Muscle of back (tissue), 11 donors: ENCODE measurements around the gene SLC38A4. TPM values are rescaled to one million over a fixed set of nuclear protein-coding genes. Genes with fewer than 3 reads are reported as not detected.

Experiments
- DNase-seq, 3 donors: peaks; one replicate each; pipeline versions ENCODE4 v3.0.0 to v3.0.0-alpha.2; 2013
- polyA plus RNA-seq, 10 donors: library from polyadenylated mRNA; unstranded; fragments of 120-200 nt; gene quantifications; one replicate each; pipeline ENCODE4 v1.2.1, GENCODE V29; 2013; ENCODE audit not compliant: insufficient read length in 10 of 10

The SLC38A4 gene
- polyA plus RNA-seq, 10 donors = 4.8 to 11.2 (median 6.7) TPM

DNA sequence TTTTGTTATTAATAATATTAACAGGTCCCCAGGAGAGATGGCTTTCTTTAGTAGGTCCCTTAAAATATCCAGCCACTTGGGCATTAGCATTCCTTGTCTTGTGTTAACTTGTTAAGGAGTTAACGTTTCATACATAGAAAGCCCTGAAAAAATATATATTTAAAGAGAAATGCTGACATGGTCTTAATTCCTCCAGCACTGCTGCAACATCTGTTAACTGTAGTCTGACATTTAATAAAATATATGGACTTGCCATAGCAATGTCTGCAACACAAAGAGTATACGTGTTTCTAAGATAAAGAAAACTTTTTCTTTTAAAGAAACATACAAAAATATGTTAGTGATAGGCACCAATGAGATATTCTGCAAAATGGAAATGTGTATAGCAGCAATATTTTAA, 10.0 kb downstream of the SLC38A4 start:
- DNase-seq = peak in 1 of 3 donors; percentile 32

GRCh38 chr12:46814143-46814542, 11.7 kb downstream of the SLC38A4 start:
- no peak for DNase-seq

DNA sequence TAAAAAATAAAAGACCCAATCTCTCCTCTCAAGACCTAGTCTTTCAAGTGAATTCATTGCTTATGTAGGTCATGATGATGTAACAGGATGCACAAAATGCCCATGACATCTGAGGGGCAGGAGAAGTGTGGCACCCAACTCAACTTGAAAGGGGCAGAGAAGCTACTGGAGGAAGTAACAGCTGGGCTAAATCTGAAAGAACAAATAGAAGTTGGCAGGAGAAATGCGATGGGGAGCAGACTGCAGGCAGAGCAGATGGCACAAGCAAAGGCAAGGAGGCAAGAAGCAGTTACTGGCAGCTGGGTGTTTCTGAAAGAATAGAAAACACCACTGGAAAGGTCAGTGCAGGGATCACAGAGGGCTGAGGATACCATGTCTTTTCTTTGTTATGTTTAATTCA, 14.6 kb downstream of the SLC38A4 start:
- no peak for DNase-seq

GRCh38 chr12:46808955-46809697, 16.7 kb downstream of the SLC38A4 start:
- no peak for DNase-seq

- no peak for DNase-seq
These were observed 17.5 kb downstream of the SLC38A4 start for GRCh38 chr12:46808317-46808716.

DNA sequence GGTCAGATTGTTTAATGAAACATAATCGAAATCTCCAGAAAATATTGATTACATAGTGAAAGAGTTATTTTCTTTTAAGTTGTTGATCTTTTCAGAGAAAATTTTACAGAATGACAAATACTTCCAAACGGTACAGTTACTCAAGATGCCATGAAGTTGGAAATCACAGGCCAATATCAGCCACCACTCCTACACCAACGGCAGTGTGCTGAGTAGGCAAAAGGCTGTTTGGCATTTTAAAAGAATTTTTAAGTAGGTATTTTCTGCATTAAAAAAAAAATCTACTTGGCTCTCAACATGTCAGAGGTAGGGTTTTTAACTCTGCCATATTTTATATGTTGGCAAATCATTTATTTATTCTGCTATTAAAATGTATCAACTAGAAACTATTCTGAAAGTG, 21.7 kb downstream of the SLC38A4 start:
- no peak for DNase-seq

DNA sequence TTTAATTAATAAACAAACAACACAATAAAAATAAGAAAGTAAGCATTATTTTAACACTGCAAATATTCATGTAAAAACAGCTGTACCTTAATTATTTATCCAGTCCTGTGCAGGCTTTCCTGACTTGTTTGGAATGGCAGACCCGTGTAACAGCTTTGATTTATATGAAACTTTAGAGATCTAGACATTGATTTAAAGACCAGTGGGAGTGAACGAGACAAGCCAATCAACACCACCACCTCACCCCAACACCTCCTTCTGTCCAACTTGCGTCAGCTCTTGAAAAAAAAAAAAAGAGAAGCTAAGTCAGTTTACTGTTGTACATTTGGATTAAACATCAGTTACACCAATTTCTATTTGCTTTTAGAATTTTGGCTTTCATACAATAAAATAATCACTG, 22.3 kb downstream of the SLC38A4 start:
- DNase-seq = no peak

DNA sequence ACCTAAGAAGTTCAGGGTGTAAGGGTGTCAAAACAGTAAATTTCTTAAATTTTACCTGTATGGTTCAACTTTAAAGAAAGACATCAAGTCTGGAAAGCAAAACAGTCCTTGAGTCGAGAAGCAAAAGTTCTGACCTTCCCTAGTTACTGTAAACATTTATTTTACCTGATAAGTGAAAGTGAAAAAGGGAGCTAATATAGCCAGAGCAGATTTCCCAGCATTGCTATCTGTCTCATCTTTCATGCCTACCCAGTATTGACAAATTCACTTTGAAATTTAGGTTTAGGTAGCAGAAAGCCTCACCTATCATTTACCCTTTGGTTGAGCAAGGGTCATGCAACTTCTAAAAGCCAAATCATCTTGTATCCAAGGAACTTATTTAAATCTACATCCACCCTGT, 24.5 kb downstream of the SLC38A4 start:
- no peak for DNase-seq

GRCh38 chr12:46800160-46800559, 25.6 kb downstream of the SLC38A4 start:
- DNase-seq = no peak

- DNase-seq = no peak
These were observed 27.1 kb downstream of the SLC38A4 start for GRCh38 chr12:46798648-46799047.

GRCh38 chr12:46798056-46798455, 27.7 kb downstream of the SLC38A4 start:
- DNase-seq = no peak

DNA sequence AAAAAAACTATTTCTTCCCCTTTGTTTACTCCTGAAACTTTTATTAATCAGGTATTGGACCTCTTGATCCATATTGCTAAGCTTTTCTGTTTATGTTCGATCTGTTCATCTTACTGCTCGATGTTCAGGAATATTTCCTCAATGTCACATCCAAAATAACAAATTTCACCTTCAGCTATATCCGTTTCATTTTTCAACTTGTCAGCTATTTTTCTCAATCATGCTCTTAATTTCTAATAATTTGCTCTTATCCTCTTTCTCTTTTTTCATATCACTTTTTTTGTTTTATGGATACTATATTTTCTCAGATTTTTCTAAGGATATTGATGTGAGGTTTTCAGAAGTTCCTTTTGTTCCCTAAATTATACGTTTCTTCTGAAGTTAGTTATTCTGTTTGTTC, 29.8 kb downstream of the SLC38A4 start:
- DNase-seq = no peak

- no peak for DNase-seq
These were observed 31.1 kb downstream of the SLC38A4 start for GRCh38 chr12:46794593-46795190.

- no peak for DNase-seq
These were observed 32.9 kb downstream of the SLC38A4 start for GRCh38 chr12:46792925-46793324.

- DNase-seq = no peak
These were observed 35.7 kb downstream of the SLC38A4 start for GRCh38 chr12:46790066-46790465.

DNA sequence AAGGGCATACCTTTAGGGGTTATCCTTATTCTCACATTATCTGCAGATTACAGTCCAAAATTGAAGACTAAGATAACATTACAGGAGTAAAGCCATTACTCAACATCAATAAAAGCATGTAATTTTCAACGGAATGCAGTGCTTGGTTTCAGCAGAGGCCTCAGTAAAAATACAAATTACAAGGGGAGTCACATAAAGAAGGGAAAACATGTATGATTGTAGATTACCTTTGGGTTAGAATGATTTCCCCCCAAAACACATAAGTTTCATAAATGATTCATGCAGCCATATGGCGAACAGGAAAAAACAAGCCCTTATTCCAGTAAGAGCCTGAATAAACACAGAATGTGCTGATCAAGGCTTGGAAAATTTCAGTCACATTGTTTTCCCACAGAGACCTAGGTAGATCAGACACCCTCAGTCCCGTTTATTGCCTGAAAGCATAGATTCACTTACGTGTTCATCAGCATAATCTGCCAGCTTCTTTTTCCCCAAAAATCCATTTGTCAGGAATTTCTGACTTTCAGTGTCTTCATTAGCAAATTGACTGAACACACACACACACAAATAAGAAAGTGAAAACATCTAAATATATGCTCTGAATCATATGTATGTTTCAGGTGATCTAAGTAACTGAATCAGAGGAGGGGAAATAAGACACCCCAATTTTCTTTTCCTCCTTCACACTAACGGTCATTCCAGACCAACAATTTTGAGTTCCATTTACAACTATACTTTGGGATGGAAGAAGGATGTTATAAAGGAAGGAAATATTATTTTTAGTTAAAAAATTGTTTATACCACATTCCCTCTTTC, 37.5 kb downstream of the SLC38A4 start:
- no peak for DNase-seq

DNA sequence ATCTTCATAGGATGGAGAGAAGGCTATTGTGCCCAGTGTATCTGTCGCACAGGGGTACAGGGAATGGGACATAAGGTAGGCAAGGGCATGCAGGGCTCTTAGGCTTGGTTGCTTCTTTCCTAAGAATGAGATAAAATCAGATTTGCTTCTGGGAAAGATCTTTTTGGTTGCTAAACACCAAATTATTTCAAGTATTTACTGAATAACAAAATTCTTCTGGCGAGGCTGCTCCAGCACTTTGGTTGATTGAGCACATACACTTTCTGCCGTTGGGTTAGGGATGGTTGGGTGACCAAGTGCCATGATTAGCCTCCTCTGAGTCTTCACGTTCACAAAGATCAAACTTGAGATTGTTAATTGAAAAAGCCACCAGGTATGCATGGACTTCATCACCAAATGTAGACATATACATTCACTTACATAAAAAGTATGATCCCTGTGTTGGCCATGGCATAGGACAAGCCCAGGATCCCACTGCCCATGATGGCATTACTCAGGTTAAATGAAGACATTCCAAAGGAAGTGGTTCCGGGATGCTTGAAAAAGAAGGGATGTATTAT, 38.2 kb downstream of the SLC38A4 start:
- no peak for DNase-seq

- DNase-seq = peak in 1 of 3 donors; percentile 67
These were observed 39.0 kb downstream of the SLC38A4 start for GRCh38 chr12:46786774-46787173.

DNA sequence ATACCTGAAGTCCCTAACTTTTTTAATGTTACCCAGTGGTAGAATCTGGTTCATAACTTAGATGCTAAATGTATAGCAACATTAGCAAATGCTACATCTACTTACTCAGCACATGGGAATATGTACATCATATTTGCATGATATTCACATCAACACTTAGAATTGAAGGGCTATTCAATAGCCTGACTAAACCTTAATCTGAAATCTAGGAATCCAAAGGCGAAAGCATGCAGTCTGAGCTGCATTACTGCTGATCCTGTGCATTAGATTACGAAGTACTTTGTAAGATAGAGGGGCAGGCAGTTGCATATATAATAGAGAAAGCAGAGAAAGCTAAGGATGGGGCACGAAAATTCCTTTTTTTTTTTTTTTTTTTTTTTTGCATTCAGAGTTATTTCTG, 40.4 kb downstream of the SLC38A4 start:
- DNase-seq = no peak

- no peak for DNase-seq
These were observed 41.9 kb downstream of the SLC38A4 start for GRCh38 chr12:46783871-46784270.

GRCh38 chr12:46779879-46780278, 45.9 kb downstream of the SLC38A4 start:
- DNase-seq = no peak

DNA sequence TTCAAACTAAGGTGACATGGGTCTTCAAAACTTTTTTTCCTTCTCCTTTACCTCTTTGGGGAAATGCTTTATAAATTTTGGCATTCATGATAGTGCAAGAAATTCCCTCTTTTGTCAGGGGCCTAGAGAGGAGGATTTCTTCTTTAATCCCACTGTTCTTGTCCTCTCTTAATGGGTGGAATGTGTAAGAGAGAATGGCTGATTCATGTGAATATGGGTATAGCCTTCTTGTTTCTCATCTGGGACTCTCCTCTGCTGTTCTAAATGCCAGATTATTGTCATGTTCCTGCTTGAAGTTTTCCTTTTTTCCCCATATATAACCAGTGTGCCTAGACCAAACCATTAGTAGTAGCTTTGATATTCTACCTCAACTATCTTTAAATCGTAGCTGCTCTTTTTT, 46.7 kb downstream of the SLC38A4 start:
- DNase-seq = no peak

GRCh38 chr12:46778415-46778814, 47.4 kb downstream of the SLC38A4 start:
- no peak for DNase-seq
